WERI-Rb-1 (cell line): ENCODE data around the gene LGR6.

Source experiments
- DNase-seq: peaks from one replicate; pipeline ENCODE4 v3.0.0-alpha.2; 2020
- H3K27ac ChIP-seq: fragments of 250-450 bp; sonication (Bioruptor Pico); 2 replicates; pipeline ENCODE4 v1.5.1; 2020; ENCODE audit warnings: mild to moderate bottlenecking, moderate library complexity
- H3K27me3 ChIP-seq: fragments of 250-450 bp; sonication (Bioruptor Pico); 2 replicates; pipeline ENCODE4 v1.5.1; 2021; ENCODE audit warnings: mild to moderate bottlenecking, low read depth, moderate library complexity; ENCODE audit not compliant: insufficient read depth, severe bottlenecking
- H3K36me3 ChIP-seq: fragments of 250-450 bp; sonication (Bioruptor Pico); 2 replicates; pipeline ENCODE4 v1.5.1; 2020; ENCODE audit warnings: mild to moderate bottlenecking, moderate library complexity
- H3K4me3 ChIP-seq: 2 replicates; pipeline ENCODE4 v1.5.1; 2011; ENCODE audit warnings: low read depth, mild to moderate bottlenecking, control low read depth, low read length
- H3K9me3 ChIP-seq: fragments of 250-450 bp; sonication (Bioruptor Pico); 2 replicates; pipeline ENCODE4 v1.5.1; 2021; ENCODE audit warnings: mild to moderate bottlenecking, moderate library complexity; ENCODE audit not compliant: severe bottlenecking
- CTCF ChIP-seq: IDR thresholded peaks from 2 replicates; pipeline ENCODE4 v1.5.1; 2011; ENCODE audit warnings: low read depth, mild to moderate bottlenecking, control low read depth, inconsistent platforms, low read length

LGR6 gene

GRCh38 chr1:202247837-202248795 lies 54.5 kb downstream of the LGR6 start:
- H3K27me3 ChIP-seq: no peaks in the 10 kb centered on the region
- DNase-seq: peak; percentile 82
- no peaks in the 10 kb centered on the region for H3K36me3 ChIP-seq
- TF ChIP-seq CTCF: no peak
- H3K4me3 ChIP-seq: no peak overlapping the region
- peak overlapping the region; percentile 21 for H3K27ac ChIP-seq
- no peaks in the 10 kb centered on the region for H3K9me3 ChIP-seq

GRCh38 chr1:202248861-202249260 lies 55.3 kb downstream of the LGR6 start:
- peak; percentile 8 for DNase-seq
- H3K36me3 ChIP-seq: no peaks in the 10 kb centered on the region
- no peak overlapping the region for H3K4me3 ChIP-seq
- TF ChIP-seq CTCF: no peak
- H3K27ac ChIP-seq: no peak overlapping the region
- H3K27me3 ChIP-seq: no peaks in the 10 kb centered on the region
- no peaks in the 10 kb centered on the region for H3K9me3 ChIP-seq

GRCh38 chr1:202249436-202249835 lies 55.8 kb downstream of the LGR6 start:
- Histone ChIP-seq H3K27me3 (no peaks in the 10 kb centered on the region), H3K27ac (no peak overlapping the region), H3K4me3 (no peak overlapping the region), H3K36me3 (no peaks in the 10 kb centered on the region), H3K9me3 (no peaks in the 10 kb centered on the region)
- TF ChIP-seq CTCF: no peak
- no peak for DNase-seq

- no peak for TF ChIP-seq CTCF
- no peaks in the 10 kb centered on the region for H3K36me3 ChIP-seq
- H3K4me3 ChIP-seq: no peak overlapping the region
- DNase-seq: peak; percentile 14
- H3K27ac ChIP-seq: no peak overlapping the region
- no peaks in the 10 kb centered on the region for H3K9me3 ChIP-seq
- no peaks in the 10 kb centered on the region for H3K27me3 ChIP-seq
Observed at GRCh38 chr1:202249846-202250245, 56.2 kb downstream of the LGR6 start.

GRCh38 chr1:202250982-202251381 lies 57.4 kb downstream of the LGR6 start:
- no peak overlapping the region for H3K27ac ChIP-seq
- H3K9me3 ChIP-seq: no peaks in the 10 kb centered on the region
- no peak for TF ChIP-seq CTCF
- no peak overlapping the region for H3K4me3 ChIP-seq
- H3K27me3 ChIP-seq: no peaks in the 10 kb centered on the region
- peak; percentile 8 for DNase-seq
- H3K36me3 ChIP-seq: no peaks in the 10 kb centered on the region
